Stimulated activated CD4-positive, alpha-beta T cell treated with anti-CD3 and anti-CD28 coated beads, TNF-alpha, amount 100 ng/mL, for 48 hours (primary cell): ENCODE measurements around the gene TXN2.
"Not testable (repeated sequence)": the region's sequence is repeated elsewhere in the genome, so short reads cannot be mapped to it uniquely, and the experiment has no call there.

Experiments used
- DNase-seq, 3 donors: peaks; one replicate each; pipeline ENCODE4 v3.0.0-alpha.2; 2020; ENCODE audit warnings: low read depth in 3 of 3

Gene TXN2

DNA sequence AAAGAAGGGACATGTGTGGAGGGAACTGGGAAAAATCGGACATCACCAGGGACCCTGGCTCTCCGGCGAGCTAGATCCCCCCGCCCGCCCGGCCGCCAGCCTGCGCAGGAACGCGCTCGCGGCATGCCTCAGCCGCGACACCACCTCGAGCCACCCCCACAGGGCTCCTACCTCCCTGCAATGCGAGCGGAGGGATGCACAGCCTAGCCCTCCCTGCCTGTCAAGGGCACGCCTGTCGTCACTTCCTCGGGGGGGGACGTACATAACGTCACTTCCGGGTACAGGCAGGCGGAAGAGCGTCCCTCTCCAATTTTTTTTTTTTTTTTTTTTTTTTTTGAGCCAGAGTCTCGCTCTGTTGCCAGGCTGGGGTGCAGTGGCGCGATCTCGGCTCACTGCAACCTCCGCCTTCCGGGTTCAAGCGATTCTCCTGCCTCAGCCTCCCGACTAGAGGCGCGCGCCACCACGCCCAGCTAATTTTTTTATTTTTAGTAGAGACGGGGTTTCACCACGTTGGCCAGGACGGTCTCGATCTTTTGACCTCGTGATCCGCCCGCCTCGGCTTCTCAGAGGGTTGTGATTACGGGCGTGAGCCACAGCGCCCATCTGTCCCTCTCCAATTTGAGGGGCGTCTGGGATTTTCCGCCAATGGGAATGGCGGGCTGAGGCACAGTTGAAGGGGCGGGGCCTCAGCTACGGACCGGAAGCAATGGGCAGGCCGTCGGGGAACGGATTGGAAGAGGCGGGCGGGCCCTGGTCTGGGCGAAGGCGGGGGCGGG is at the start of gene TXN2:
Gene TXN2 (minus strand): TSS at position 248 of the 776 bp plus-strand sequence. CDS start 803 bp downstream, outside the sequence.
- DNase-seq, result peak; percentile 91 to 99 (median 93)

GRCh38 chr22:36528795-36529751 is 47.6 kb upstream of the TXN2 start, which contains the start of gene EIF3D:
Gene EIF3D, minus strand, starts transcription at chr22:36529166. Its CDS starts 3,045 bp downstream, at chr22:36526121.
- peak; percentile 92 to 99 (median 94) for DNase-seq

DNA sequence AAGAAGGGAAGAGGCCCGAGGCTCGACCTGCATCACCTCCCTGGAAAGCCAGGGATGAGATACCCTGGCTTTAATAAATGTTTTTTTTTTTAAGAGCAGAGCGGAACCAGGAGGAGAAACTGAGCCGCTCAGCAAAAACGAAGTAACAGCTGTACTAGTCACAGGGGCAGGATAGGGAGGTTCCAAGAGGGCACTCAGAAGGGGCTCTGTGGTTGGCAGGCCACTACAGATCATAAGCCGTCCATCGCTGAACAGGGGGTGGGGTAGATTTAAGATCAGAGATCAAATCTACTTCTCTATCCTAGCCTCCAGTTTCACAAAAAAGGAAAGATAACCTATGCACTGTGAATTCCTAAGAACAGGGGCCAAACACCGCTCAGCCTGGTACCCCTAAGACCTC is 46.9 kb upstream of the TXN2 start:
- DNase-seq, result no peak

GRCh38 chr22:36522662-36523061 is 41.2 kb upstream of the TXN2 start:
- DNase-seq, result no peak

GRCh38 chr22:36520423-36520822 is 39.0 kb upstream of the TXN2 start:
- DNase-seq, result no peak

DNA sequence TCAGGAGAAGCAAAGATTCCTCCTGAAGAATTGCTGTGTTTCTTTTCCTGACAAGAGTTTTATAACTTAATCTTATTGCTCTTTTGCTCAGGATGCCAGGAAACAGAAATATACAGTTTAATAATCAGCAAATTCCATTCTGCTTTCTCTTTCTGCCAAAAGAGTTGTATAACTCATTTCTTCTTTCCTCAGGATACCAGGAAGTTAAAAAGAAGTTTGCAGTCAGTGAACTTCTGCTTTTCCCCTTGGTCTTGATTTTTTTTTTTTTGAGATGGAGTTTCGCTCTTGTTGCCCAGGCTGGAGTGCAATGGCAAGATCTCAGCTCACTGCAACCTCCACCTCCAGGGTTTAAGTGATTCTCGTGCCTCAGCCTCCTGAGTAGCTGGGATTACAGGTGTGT is 38.5 kb upstream of the TXN2 start:
- not testable (repeated sequence) for DNase-seq

GRCh38 chr22:36514766-36515165 is 33.3 kb upstream of the TXN2 start:
- DNase-seq, result no peak

- DNase-seq, result no peak
Observed at GRCh38 chr22:36512991-36513390, 31.6 kb upstream of the TXN2 start.

DNA sequence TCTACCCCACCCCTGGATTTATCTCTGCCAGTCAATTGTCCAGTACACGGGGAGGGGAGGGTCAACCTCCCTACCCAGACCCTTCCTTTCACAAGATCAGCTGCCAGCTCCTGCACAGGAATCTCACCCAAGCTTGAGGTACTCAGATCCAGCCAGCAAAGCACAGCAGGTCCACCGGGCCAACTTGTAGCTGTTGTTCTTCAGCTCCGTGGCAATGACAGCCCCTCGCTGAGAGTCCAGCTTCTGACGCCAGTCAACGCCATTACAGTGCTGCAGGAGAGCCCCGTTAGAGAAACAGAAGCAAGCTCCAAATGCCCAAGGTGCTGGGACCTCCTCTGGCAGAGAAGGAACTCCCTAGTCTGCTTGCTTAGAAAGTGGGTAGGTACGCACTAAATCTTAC is 30.9 kb upstream of the TXN2 start:
- no peak for DNase-seq

- no peak for DNase-seq
Observed at GRCh38 chr22:36510966-36511881, 29.8 kb upstream of the TXN2 start.

- no peak for DNase-seq
Observed at GRCh38 chr22:36510384-36510783, 28.9 kb upstream of the TXN2 start.

DNA sequence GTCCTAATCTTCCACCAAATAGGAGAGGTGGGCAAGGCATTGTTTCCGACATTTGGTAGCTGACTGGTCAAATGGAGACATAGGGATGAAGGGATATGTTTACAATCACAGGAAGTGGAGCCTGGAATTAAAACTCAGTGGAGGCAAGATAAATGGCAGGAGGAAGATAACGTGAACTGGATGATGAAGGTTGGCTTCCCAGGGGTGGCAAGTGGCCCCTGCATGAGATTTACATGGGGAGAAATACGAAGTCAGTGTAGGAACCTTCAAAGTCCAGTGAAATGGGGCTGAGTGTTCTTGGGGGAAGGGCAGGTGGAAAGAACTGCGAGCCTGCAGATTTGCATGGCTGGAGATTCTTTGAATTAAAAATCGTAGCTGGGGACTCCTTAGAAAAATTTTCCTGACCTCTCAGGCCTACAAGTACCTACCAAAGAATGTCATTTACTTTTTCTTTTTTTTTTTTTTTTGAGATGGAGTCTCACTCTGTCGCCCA is 26.1 kb upstream of the TXN2 start:
- DNase-seq, result no peak

- peak; percentile 77 to 84 (median 78) for DNase-seq
Observed at GRCh38 chr22:36506637-36507517, 25.4 kb upstream of the TXN2 start, which contains the start of gene FOXRED2. Gene FOXRED2, minus strand, starts transcription at chr22:36507040. Its CDS starts 618 bp downstream, at chr22:36506422.

DNA sequence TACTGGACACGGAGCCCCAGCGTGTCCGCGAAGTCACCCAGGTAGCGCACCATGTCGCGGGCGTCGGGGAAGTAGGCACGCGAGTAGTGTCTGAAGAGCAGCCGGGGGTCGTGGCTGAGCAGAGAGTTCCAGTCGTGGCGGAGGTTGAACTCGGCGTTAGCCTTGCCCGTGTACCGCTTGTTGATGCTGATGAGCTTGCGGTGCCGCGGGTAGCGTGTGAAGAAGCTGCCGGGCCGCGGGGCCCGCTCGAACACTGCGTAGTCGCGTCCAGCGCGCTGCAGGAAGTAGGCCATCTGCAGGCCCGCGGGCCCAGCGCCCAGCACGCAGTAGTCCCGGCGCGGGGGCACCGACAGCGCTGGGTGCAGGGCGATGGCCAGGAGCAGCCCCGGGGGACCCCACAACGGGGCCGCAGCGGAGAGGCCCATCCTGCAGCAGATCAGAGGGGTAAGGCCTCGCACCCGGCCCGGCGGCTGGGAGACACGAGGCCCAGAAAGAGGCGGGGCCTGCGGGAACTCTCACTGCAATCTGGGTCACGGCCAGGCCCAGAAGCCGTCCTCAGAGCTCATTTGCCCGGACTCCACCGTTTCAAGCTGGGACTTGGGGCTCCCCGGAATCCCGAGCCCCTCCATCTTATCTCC is 24.7 kb upstream of the TXN2 start:
- DNase-seq, result no peak

DNA sequence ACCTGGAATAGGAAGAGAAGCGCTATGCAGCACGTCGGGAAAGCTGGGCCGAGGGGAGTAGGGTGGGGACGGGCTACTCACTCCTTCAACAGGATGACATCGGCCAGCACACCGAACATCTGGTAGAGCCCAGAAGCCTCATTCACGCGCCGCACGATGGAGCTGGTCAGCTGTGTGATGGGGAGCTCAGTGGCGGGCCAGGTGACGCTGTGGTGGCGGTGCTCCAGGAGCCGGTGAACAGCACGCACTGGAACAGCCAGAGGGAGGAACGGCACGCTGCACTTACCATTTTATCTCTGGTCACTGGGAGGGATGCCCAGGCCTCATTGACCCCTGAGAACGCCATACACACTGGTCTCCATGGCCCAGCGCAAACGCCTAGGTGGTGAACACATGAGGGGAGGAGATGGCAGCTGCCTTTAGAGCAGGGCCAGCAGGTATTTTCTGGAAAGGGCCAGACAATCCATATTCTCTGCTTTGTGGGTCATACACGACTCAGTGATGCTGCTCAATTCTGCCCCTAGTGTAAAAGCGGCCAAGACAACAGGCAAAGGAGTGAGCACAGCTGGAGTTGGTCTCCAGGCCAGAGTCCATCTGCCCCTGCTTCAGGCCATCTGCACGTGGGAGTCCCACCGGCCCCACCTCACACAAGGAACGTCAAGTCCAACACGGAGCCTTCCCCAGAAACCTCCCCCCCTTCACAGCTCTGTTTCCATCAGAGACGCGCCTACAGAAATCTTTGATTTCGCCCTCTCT is 16.6 kb upstream of the TXN2 start:
- DNase-seq, result no peak

DNA sequence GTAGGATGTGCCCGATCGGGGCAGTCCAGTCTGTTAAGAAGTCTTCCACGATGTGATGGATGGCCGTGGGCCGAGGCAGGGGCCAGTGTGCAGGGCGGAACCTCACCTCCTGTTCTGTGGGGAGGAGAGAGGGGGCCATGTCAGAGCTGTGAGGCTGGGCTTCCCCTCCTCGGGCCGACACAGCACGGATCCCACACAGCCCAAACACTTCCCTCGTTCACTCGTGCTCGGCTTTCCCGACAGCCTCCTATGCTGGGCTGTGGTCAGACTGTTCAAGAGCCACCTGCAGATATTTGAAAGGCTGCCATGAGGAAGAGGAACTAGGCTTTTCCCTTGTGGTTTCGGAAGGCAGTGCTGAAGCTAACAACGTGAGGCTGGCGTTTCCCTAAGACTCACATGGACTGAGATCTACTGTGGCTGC is 12.3 kb upstream of the TXN2 start:
- no peak for DNase-seq

DNA sequence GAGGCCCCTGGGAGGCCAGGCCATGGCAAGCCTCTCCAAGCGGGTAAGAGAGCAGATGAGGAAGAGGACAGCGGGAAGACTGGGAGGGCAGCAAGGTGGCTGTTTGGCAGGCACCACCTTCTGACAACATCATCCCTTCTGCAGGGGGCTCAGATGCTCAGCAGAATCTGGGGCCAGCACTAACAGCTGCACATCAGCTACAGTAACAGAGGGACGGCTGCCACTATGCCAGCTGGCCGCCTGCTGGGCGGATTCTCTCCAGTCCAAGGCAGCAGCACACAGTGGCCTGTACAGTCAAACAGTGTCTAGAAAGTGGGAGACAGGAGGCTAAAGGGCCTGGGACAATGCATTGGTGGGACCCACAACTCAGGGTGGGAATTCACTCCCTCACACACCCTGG is 10.7 kb upstream of the TXN2 start:
- DNase-seq, result no peak

GRCh38 chr22:36491155-36491554 is 9.7 kb upstream of the TXN2 start:
- DNase-seq, result no peak
